Omental fat pad (tissue), 4 donors: ENCODE measurements around the gene GALNS. TPM values are rescaled to one million over a fixed set of nuclear protein-coding genes. Genes with fewer than 3 reads are reported as not detected.
A peak's percentile ranks its signal among the peaks of the same experiment; 100 is the strongest.

ENCODE experiments used
- ATAC-seq: fragments of 150-250 bp; one replicate; pipeline ENCODE4 v1.9.1; 2016; ENCODE audit warnings: mild to moderate bottlenecking, moderate library complexity; ENCODE audit not compliant: low FRiP score
- DNase-seq: peaks from one replicate; pipeline ENCODE4 v3.0.0-alpha.2; 2019; ENCODE audit warnings: low spot score
- total RNA-seq, 4 donors: library from RNA; depleted of rRNA; stranded (reverse); fragments of >200 nt; gene quantifications; one replicate each; pipeline ENCODE4 v1.1.0, GENCODE V29; 2016
- TF ChIP-seq, protein P1 (sequence below), 3 donors: fragments of 450-650 bp; IDR thresholded peaks; one replicate each; pipeline ENCODE4 v1.5.1; 2016 to 2017; ENCODE audit warnings: antibody characterized with exemption in 3 of 3, mild to moderate bottlenecking in 3 of 3, moderate library complexity in 2 of 3

GALNS gene
- total RNA-seq, 4 donors from 2014 or later: 15.0 to 32.0 (median 23.4) TPM

DNA sequence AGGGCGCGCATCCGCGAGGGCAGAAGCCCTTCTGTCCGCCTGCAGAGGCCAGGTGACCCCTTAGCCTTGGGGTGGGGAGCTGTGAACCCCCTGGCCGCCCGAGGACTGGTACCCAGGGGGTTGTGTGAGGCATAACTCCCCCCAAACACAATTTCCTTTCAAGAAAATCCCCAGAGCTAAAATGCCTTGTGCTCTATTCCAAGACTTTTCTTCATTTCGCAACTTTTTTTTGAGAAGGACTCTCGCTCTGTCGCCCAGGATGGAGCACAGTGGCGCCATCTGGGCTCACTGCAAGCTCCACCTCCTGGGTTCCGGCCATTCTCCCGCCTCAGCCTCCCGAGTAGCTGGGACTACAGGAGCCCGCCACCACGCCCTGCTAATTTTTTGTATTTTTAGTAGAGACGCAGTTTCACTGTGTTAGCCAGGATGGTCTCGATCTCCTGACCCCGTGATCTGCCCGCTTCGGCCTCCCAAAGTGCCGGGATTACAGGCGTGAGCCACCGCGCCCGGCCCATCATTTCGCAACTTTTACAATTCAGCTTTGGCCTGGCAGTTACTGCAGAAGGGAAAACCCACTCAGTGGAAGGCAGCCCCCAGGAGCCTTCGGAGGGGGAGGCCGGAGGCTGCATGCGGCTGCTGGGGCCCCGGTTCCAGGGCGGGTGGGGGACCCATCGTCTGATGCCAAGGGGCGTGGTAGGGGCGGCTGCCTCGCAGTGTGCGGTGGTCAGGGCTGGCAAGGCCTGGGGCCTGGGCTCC lies 44.1 kb downstream of the GALNS start:
- DNase-seq: no peak
- no peak for ATAC-seq
- TF ChIP-seq, protein P1, sequence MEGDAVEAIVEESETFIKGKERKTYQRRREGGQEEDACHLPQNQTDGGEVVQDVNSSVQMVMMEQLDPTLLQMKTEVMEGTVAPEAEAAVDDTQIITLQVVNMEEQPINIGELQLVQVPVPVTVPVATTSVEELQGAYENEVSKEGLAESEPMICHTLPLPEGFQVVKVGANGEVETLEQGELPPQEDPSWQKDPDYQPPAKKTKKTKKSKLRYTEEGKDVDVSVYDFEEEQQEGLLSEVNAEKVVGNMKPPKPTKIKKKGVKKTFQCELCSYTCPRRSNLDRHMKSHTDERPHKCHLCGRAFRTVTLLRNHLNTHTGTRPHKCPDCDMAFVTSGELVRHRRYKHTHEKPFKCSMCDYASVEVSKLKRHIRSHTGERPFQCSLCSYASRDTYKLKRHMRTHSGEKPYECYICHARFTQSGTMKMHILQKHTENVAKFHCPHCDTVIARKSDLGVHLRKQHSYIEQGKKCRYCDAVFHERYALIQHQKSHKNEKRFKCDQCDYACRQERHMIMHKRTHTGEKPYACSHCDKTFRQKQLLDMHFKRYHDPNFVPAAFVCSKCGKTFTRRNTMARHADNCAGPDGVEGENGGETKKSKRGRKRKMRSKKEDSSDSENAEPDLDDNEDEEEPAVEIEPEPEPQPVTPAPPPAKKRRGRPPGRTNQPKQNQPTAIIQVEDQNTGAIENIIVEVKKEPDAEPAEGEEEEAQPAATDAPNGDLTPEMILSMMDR (IDR thresholded peaks at IDR 0.05): no peak

DNA sequence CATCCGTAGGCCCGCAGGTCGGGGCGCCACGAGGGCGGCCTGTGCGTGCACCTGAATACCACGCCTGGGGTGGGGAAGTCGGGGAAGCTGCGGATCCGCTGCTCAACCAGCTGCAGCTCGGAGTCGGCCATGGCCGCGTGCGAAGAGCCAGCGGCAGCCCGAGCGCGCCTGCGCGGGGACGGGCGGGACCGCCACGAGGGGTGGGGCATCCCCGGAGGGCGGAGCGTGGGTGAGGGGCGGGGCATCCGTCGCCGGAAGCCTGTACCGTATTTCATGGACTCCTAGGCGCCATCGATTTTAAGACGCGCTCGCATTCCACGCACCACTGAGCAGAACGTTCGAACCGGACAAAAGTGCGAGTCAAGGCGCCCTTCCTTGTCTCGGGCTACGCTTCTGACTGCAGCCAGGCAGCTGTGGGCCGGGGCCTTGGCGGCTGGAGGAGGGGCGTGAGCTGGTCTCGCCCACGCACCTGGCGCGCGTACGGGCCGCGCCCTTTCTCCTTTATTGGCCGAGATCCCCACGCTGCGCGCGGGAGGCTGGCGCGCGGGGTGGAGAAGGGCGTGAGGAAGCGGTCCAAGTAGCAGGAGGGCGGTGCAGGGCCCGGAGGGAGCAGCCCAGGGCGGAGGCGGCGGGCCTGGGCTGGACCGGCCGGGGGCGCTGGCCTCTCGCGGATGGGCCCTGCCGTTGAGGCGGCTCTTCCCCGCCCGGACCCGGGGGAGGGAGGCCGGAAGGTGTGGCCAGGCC lies 44.8 kb downstream of the GALNS start, which contains the start of gene APRT:
Gene APRT (minus strand): TSS at position 160 of the 744 bp plus-strand sequence. CDS start 29 bp downstream, at position 131.
- peak; percentile 89 for ATAC-seq

DNA sequence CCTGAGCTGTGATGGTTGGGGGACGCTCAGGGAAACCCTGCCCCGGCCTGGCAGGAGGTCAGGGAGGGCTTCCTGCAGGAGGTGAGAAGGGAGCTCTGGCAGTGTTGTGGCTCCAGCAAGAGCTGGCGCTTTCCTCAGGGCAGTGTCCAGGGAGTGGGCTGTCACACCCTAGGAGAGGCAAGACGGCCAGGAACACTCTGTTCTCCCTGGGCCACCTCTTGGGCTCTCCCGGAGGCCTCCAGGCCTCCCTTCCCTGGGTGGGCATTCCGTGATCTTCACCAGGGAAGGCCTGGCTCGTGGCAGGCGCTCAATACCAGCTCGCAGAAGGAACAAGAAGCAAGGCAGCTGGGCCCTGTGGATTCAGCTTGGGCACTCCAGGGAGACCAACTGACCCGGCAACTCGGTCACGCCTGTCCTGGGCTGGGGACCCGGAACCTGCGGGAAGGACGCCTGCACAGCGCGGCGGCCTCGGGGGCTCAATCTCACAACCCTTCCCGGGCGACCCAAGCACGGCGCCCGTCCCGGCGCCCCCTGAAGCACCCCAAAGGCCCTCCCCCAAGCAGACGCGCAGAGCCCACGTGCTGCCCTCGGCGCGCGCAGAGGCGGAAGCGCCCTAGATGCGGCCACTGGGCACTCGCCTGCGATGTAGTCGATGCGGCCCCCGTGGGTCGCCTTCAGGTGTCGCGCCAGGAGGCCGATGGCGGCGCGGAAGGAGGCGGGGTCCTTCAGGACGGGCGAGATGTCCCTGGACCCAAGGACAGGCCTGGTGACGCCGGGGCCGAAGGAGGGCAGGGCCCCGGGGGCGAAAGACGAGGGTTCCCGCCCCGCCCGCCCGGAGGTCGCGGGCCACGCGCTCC lies 45.6 kb downstream of the GALNS start:
- TF ChIP-seq, protein P1 (IDR thresholded peaks at IDR 0.05): no peak
- ATAC-seq (peak; percentile 42), DNase-seq (no peak)

More for the DNA sequence above, 44.8 kb downstream of the GALNS start, which contains the start of gene APRT:
- TF ChIP-seq, protein P1 (IDR thresholded peaks at IDR 0.05): no peak
- DNase-seq: peak; percentile 66

DNA sequence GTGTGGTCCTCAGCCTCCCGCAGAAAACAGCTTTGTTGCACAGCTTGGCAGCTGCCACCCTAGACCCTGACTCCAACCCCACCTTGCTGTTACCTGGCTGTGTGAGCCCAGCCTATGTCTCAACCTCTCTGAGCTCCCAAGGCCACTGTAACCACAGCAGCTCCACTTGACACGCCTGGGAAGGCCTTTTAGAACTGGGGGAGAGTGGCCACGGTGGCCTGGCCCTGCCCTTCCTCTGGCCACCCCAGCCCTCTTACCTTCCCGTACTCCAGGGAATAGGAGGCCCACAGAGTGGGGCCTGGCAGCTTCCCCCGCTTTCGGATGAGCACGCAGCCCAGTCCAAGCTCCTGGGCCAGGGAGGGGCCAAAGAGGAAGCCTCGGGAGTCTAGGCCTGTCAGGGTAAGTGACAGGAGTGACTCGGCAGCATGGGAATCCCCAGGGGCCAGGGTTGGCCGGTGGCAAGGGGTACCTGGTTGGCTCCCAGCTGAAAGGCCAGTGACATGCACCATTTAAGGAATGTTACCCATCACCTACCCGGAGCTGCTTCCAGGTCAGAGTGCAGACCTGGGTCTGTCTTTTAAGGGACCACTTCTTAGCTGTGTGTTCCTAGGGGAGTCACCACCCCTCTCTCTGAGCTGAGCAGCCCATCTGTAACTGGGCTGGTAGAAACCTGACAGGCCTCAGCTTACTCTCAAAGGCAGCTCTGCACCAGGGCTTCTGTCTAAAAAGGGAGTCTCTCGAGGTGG lies 46.4 kb downstream of the GALNS start:
- no peak for DNase-seq
- ATAC-seq: no peak
- TF ChIP-seq, protein P1 (IDR thresholded peaks at IDR 0.05): no peak

DNA sequence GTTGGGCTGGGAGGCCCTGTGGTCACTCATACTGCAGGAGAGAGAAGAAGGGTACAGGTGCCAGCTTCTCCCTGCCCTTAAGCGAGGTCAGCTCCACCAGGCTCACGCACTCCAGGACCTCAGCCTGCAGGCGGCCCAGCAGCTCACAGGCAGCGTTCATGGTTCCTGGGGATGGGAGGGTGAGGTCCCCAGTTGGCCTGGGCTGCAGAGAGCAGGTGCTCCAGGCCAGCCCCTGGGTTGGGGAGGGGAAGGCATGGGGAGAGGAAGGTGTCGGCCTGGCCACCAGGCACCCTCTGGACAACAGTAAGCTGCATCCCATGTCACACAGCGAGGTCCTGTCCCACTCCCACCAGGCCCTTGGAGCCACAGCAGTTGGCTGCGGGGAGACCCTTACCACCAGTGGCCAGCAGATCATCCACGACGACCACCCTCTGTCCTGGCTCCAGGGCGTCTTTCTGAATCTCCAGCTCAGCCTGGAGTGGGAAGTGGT lies 47.0 kb downstream of the GALNS start:
- DNase-seq (no peak), ATAC-seq (no peak)
- TF ChIP-seq, protein P1 (IDR thresholded peaks at IDR 0.05): no peak
